ENCODE results near the gene CCDC12.

- TF ChIP-seq POLR2AphosphoS5 (IDR thresholded peaks at IDR 0.05; ENCODE audit: borderline replicate concordance, low read depth, low read length), result no peak
- no peak for TF ChIP-seq EZH2 (IDR thresholded peaks at IDR 0.05)
- no peak for TF ChIP-seq FOXP2 (optimal IDR thresholded peaks at IDR 0.05; ENCODE audit: control extremely low read depth, extremely low read length, insufficient read depth)
Measured at GRCh38 chr3:46935989-46936558, 40.5 kb downstream of the CCDC12 start.

Measured in SK-N-MC (cell line).